Cardiac fibroblast (primary cell): ENCODE measurements around the gene CDHR2.
A peak's percentile ranks its signal among the peaks of the same experiment; 100 is the strongest.

Experiments used
- DNase-seq, 2 donors: peaks; one replicate each; pipeline versions ENCODE4 v3.0.0 to v3.0.0-alpha.2; 2010; ENCODE audit warnings: low read depth in 2 of 2
- H3K4me3 ChIP-seq, 2 donors: replicated peaks in 1 of 2; 1 replicate in 1 of 2; 2 replicates in 1 of 2; pipeline ENCODE4 v1.5.1; 2011; ENCODE audit warnings: low read depth in 2 of 2, low read length in 2 of 2, mild to moderate bottlenecking in 2 of 2, moderate library complexity in 1 of 2
- TF ChIP-seq, protein P1 (sequence below): IDR thresholded peaks from one replicate; pipeline ENCODE4 v1.5.1; 2011; ENCODE audit warnings: low read depth, mild to moderate bottlenecking, low read length, inconsistent platforms

CDHR2 gene

DNA sequence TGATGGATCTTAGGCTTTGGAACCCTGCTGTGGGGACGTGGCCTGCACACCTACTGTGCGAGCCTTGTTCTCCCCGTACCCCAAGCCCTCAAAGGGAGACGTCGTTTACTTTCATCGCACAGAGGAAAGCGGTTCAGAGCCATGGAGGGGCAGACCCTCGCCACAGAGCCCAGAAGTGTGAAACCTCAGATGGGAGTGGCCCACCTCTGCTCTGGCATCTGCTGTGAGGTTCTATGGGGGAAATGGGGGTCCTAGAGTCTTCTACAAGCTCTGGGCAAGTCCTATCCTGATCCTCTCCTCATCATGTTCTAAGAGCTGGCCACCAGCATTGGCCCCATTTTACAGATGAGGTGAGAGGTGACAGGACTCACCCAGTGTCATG, 8.2 kb upstream of the CDHR2 start:
- no peak for DNase-seq
- no peak overlapping the region for H3K4me3 ChIP-seq
- TF ChIP-seq, protein P1, sequence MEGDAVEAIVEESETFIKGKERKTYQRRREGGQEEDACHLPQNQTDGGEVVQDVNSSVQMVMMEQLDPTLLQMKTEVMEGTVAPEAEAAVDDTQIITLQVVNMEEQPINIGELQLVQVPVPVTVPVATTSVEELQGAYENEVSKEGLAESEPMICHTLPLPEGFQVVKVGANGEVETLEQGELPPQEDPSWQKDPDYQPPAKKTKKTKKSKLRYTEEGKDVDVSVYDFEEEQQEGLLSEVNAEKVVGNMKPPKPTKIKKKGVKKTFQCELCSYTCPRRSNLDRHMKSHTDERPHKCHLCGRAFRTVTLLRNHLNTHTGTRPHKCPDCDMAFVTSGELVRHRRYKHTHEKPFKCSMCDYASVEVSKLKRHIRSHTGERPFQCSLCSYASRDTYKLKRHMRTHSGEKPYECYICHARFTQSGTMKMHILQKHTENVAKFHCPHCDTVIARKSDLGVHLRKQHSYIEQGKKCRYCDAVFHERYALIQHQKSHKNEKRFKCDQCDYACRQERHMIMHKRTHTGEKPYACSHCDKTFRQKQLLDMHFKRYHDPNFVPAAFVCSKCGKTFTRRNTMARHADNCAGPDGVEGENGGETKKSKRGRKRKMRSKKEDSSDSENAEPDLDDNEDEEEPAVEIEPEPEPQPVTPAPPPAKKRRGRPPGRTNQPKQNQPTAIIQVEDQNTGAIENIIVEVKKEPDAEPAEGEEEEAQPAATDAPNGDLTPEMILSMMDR, result no peak

DNA sequence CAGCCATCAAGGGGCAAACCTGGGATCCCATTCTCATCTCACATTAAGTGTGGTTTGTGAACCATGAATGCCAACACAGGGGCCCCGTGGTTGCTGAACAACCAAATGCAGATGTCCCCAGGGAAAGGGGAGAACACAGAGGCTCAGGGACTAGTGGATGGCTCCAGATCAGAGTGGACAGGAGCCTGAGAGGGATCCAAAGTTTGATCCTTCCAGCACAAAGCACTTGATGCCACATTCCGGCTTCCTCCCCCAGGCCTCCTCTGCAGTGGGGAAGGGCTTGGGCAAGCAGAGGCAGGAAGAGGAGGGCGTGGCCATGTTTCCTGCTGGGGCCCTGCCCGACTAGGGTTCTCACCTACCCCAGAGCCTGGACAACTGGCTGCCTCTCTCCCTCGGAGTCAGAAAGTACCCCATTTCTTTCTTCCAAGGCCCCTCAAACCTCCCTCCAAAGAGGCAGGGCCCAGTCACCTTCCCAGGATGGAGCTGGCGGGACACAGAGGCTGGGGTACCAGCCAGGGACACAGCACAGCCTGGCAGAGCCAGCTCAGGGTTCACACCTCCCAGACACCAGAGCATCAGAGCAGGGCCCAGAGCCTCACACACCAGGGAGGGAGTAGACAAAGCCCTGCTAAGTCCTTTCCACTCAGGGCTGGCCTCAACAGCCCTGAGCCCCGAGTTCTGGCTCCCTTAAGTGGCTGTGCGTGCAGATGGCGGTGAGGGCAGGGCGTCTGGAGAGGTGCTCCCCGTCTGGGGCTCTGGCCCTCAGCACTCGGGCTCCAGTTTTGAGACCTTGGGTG, 7.6 kb upstream of the CDHR2 start:
- TF ChIP-seq, protein P1, result no peak
- DNase-seq, result peak; percentile 22 to 72
- no peak overlapping the region for H3K4me3 ChIP-seq

DNA sequence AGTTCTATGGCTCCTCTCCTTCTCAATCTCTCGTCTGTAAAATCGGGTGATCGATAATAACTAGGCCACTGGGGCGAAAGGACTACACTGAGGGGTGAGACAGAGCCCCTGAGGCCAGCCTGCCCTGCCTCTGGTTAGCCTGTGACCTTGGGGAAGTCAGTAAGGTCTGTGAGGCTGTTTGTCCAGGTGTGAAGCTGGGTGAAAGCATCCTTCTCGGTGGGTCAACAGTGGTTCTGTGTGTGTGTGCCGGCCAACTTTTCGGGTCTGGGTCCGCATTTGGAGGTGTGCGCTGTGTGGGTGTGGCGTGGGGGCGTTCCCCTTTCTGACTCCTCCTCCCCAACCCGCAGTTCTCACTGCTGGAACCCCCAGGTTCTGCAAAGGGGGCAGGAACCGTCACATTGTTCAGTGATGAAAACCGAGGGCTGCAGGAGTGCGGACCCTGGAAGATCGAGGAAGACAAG, 7.0 kb upstream of the CDHR2 start:
- TF ChIP-seq, protein P1, result no peak
- no peak for DNase-seq
- peak overlapping the region; percentile 53 to 57 for H3K4me3 ChIP-seq

DNA sequence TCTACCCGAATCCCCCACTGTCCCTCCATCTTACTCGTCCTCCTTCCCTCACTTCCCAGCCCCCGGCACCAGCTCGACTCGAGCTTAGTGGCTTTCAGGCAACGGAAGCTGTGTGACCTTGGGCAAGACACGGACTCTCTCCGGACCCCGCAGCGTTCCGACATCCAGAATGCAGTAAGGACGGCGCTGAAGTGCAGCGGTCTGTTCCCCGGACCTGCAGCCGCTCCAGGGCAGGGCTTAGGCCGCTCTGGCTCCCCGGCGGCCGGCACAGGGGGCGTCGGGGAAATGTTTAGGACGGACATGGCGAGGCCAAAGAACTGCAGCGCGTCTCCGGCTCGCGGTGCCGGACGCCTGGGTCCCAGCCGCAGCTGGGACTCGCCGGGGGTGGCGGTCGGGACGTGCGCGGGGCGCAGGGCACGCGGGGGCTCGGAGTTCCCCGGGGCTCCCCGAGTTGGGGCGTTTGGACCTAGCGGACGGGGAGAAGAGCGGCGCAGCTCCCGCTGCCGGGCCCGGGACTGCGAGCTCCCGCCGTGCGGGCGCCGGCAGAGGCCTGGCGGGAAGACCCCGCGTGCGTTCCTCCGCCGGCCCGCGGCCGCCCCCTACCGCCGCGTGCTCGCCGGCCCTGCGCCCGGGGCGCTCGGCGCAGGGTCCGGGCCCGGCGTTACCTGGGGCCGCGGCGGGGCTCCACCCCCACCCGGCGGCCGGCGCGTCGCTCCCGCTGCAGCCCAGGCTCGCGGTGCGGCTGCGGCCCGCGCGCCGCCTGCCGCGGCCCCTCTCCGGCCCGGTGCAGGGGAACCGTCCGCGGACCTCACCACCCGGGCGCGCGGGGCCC, 6.3 kb upstream of the CDHR2 start:
- DNase-seq, result no peak
- TF ChIP-seq, protein P1, result no peak
- H3K4me3 ChIP-seq, result peak overlapping the region; percentile 53 to 57

DNA sequence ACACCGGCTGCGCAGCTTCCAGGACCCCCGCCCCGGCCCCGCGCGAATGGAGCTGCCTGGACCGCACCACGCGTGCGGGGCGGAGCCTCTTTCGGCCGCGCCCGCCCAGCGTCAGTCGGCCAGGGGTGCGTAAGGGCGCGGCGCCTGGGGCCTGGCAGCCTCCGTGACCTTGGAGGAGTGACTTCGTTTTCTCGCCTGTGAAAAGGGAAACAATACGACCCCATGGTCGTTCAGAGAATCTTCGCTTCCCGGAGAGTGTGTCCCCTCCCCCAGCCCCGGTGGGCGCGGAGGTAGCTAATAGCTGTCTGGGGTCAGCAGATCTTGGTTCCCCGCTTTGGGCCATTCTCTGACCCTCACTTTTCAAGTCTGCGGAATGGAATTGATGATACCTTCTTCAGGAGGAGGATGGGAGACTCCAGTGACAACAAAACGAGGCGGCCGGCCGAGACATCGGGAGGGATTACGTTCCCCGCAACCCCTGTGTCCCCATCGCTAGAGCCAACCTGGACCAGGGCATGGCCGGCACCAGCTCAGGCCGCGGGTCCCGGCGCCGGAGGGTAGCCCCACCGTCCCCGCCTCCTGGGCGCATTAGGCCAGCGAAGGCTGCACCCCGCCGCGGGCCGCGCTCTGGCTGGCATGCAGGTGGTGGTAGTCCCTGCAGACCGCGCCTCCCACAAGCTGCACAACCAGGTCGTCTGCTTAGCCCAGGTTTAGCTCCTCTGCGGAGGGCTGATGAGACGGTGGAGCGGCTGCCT, 5.5 kb upstream of the CDHR2 start:
- TF ChIP-seq, protein P1, result no peak
- DNase-seq, result peak; percentile 40 to 60
- peak overlapping the region; percentile 56 to 57 for H3K4me3 ChIP-seq

DNA sequence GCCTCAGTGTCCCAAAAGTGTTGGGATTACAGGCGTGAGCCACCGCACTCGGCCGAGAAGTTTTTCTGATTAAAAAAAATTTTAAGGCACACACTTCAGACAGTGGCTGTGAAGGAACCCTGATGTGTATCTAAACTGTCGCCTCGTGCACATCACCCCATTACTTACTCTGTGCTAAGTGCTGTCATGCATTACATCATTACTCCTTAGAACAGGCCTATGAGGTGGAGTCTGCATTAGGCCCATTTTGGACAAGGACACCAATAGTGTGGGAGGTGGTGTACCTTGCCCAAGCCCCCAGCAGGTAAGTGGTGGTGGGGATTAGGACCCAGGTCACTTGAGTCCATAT, 3.8 kb upstream of the CDHR2 start:
- H3K4me3 ChIP-seq, result no peak overlapping the region
- TF ChIP-seq, protein P1, result no peak
- no peak for DNase-seq
